ENCODE measurements around the gene PCDHA9.
"Not testable (repeated sequence)": the region's sequence is repeated elsewhere in the genome, so short reads cannot be mapped to it uniquely, and the experiment has no call there.

Gene PCDHA9, protein sequence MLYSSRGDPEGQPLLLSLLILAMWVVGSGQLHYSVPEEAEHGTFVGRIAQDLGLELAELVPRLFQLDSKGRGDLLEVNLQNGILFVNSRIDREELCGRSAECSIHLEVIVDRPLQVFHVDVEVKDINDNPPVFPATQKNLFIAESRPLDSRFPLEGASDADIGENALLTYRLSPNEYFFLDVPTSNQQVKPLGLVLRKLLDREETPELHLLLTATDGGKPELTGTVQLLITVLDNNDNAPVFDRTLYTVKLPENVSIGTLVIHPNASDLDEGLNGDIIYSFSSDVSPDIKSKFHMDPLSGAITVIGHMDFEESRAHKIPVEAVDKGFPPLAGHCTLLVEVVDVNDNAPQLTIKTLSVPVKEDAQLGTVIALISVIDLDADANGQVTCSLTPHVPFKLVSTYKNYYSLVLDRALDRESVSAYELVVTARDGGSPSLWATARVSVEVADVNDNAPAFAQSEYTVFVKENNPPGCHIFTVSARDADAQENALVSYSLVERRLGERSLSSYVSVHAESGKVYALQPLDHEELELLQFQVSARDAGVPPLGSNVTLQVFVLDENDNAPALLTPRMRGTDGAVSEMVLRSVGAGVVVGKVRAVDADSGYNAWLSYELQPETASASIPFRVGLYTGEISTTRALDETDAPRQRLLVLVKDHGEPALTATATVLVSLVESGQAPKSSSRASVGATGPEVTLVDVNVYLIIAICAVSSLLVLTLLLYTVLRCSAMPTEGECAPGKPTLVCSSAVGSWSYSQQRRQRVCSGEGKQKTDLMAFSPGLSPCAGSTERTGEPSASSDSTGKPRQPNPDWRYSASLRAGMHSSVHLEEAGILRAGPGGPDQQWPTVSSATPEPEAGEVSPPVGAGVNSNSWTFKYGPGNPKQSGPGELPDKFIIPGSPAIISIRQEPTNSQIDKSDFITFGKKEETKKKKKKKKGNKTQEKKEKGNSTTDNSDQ

DNA sequence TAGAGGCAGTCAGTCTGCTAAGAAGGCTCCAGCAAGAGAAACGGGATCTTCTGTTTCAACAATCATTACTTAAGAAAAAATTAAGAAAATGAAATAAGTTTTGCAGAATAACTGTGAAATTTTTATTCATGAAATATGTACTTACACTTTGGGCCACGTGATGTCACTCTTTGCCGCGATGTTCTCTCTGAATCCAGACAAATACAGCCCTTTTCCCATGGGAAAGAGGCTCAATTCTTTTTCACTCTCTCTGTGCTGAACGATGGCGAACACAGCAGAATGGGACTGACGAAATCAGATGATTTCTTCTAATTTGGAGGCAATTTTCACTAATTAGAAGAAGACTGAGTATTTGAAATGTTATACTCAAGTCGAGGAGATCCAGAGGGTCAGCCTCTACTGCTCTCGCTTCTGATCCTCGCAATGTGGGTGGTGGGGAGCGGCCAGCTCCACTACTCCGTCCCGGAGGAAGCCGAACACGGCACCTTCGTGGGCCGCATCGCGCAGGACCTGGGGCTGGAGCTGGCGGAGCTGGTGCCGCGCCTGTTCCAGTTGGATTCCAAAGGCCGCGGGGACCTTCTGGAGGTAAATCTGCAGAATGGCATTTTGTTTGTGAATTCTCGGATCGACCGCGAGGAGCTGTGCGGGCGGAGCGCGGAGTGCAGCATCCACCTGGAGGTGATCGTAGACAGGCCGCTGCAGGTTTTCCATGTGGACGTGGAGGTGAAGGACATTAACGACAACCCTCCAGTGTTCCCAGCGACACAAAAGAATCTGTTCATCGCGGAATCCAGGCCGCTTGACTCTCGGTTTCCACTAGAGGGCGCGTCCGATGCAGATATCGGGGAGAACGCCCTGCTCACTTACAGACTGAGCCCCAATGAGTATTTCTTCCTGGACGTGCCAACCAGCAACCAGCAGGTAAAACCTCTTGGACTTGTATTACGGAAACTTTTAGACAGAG, at the start of gene PCDHA9:
Gene PCDHA9, plus strand, starts transcription at position 244 of the 964 bp plus-strand sequence. Its CDS starts 114 bp downstream, at position 358.
- not testable (repeated sequence) for DNase-seq

DNA sequence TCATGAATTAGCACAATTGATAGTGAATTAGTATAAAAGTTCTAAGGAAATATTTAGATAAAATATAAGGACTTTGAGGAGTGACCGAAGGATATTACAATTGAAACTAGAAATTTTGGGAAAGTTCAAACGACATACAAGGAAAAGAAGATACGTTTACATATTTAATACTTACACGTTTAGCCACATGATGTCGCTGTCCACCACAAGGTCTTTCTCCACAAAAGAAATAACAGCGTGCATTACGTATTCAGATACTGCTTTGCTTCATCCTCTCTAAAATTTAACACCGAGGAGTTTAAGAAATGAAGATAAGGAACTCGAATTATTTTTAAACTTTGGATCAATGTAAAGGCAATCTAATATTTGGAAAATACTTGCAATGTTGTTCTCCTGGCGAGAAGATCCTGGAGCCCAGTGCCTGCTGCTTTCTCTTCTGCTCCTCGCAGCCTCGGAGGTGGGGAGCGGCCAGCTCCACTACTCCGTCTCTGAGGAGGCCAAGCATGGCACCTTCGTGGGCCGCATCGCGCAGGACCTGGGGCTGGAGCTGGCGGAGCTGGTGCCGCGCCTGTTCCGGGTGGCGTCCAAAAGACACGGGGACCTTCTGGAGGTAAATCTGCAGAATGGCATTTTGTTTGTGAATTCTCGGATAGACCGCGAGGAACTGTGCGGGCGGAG, 47.2 kb upstream of the PCDHA9 start, which contains the start of gene PCDHA3:
Gene PCDHA3, plus strand, starts transcription at position 242 of the 678 bp plus-strand sequence.
- DNase-seq = no peak

DNA sequence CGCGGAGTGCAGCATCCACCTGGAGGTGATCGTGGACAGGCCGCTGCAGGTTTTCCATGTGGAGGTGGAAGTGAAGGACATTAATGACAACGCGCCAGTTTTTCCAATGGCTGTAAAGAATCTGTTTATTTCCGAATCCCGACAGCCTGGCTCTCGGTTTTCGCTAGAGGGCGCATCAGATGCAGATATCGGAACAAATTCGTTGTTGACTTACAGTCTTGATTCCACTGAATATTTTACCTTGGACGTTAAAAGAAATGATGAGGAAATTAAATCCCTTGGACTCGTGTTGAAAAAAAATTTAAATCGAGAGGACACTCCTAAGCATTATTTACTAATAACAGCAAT, 46.7 kb upstream of the PCDHA9 start:
- DNase-seq = no peak

DNA sequence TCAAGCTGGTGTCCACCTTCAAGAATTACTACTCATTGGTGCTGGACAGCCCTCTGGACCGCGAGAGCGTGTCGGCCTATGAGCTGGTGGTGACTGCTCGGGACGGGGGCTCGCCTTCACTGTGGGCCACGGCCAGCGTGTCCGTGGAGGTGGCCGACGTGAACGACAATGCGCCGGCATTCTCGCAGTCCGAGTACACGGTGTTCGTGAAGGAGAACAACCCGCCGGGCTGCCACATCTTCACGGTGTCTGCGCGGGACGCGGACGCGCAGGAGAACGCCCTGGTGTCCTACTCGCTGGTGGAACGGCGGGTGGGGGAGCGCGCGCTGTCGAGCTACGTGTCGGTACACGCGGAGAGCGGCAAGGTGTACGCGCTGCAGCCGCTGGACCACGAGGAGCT, 45.8 kb upstream of the PCDHA9 start:
- DNase-seq = not testable (repeated sequence)

DNA sequence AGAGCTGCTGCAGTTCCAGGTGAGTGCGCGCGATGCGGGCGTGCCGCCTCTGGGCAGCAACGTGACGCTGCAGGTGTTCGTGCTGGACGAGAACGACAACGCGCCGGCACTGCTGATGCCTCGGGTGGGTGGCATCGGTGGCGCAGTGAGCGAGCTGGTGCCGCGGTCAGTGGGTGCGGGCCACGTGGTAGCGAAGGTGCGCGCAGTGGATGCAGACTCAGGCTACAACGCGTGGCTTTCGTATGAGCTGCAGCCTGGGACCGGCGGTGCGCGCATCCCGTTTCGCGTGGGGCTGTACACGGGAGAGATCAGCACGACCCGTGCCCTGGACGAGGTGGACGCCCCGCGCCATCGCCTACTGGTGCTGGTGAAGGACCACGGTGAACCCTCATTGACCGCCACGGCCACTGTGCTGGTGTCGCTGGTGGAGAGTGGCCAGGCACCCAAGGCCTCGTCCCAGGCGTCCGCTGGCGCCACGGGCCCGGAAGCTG, 45.4 kb upstream of the PCDHA9 start:
- DNase-seq = no peak

DNA sequence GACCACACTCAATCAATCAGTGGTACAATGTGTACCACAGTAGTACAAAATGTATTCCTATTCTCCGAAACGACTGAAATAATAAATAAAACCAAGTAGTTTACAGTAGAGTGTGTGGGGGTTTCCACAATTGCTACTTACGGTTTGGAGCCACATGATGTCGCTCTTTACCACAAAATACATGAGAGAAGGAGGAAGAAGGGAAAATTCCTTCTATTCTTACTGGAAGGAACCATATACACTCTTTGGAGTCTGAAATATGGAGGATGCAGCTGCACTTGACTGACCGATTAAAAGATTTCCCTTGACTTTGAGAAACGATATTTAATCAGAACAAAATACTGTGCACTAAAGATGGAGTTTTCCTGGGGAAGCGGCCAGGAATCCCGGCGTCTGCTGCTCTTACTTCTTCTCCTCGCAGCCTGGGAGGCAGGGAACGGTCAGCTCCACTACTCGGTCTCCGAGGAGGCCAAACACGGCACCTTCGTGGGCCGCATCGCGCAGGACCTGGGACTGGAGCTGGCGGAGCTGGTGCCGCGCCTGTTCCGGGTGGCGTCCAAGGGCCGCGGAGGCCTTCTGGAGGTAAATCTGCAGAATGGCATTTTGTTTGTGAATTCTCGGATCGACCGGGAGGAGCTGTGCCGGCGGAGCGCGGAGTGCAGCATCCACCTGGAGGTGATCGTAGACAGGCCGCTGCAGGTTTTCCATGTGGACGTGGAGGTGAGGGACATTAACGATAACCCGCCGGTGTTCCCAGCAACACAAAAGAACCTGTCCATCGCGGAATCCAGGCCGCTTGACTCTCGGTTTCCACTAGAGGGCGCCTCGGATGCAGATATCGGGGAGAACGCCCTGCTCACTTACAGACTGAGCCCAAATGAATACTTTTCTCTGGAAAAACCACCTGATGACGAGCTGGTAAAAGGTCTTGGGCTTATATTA, 41.1 kb upstream of the PCDHA9 start, which contains the start of gene PCDHA4:
Gene PCDHA4, plus strand, starts transcription at position 235 of the 942 bp plus-strand sequence.
- no peak for DNase-seq

DNA sequence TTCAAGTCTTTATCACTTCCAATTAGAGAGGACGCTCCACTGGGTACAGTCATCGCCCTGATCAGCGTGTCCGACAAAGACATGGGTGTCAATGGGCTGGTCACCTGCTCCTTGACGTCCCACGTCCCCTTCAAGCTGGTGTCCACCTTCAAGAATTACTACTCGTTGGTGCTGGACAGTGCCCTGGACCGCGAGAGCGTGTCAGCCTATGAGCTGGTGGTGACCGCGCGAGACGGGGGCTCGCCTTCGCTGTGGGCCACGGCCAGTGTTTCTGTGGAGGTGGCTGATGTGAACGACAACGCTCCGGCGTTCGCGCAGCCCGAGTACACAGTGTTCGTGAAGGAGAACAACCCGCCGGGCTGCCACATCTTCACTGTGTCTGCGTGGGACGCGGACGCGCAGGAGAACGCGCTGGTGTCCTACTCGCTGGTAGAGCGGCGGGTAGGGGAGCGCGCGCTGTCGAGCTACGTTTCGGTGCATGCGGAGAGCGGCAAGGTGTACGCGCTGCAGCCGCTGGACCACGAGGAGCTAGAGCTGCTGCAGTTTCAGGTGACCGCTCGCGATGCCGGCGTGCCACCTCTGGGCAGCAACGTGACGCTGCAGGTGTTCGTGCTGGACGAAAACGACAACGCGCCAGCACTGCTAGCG, 39.8 kb upstream of the PCDHA9 start:
- not testable (repeated sequence) for DNase-seq

DNA sequence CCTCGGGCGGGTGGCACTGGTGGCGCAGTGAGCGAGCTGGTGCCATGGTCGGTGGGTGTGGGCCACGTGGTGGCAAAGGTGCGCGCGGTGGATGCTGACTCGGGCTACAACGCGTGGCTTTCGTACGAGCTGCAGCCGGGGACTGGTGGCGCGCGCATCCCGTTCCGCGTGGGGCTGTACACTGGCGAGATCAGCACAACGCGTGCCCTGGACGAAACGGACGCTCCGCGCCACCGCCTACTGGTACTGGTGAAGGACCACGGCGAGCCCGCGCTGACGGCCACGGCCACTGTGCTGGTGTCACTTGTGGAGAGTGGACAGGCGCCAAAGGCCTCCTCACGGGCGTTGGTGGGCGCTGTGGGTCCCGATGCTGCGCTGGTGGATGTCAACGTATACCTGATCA, 39.3 kb upstream of the PCDHA9 start:
- DNase-seq = no peak

DNA sequence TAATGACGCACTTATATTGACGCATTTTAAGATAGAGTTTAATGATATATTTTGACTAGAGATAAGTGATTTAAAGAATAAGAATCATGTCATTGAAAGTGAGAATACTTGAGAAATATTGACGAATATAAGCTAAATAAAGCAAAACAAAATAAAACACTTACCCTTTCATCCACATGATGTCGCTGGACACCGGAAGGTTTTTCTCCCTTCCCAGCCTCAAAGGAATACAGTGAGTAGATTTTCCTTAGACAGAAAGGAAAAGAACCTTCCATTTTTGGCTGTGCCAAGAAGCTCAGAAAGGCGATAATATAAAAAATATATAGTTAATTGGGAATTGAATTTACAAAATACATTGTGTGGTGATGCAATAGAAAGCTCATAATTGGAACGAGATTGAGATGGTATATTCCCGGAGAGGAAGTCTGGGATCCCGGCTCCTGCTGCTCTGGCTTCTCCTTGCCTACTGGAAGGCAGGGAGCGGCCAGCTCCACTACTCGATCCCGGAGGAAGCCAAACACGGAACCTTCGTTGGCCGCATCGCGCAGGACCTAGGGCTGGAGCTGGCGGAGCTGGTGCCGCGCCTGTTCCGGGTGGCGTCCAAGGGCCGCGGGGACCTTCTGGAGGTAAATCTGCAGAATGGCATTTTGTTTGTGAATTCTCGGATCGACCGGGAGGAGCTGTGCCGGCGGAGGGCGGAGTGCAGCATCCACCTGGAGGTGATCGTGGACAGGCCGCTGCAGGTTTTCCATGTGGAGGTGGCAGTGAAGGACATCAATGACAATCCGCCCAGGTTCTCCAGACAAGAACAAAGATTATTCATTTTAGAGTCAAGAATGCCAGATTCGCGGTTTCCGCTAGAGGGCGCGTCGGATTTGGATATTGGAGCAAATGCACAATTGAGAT, 26.6 kb upstream of the PCDHA9 start, which contains the start of gene PCDHA5:
Gene PCDHA5, plus strand, starts transcription at position 239 of the 906 bp plus-strand sequence.
- no peak for DNase-seq

DNA sequence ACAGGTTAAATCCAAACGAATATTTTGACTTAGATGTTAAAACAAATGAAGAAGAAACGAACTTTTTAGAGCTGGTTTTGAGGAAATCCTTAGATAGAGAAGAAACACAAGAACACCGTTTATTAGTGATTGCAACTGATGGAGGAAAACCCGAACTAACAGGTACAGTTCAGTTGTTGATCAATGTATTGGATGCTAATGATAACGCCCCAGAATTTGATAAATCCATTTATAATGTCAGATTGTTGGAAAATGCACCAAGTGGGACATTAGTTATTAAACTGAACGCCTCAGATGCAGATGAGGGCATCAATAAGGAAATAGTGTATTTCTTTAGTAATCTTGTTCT, 25.9 kb upstream of the PCDHA9 start:
- DNase-seq = no peak

DNA sequence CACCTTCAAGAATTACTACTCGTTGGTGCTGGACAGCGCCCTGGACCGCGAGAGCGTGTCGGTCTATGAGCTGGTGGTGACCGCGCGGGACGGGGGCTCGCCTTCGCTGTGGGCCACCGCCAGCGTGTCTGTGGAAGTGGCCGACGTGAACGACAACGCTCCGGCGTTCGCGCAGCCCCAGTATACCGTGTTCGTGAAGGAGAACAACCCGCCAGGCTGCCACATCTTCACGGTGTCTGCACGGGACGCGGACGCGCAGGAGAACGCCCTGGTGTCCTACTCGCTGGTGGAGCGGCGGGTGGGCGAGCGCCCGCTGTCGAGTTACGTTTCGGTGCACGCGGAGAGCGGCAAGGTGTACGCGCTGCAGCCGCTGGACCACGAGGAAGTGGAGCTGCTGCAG, 25.2 kb upstream of the PCDHA9 start:
- not testable (repeated sequence) for DNase-seq

DNA sequence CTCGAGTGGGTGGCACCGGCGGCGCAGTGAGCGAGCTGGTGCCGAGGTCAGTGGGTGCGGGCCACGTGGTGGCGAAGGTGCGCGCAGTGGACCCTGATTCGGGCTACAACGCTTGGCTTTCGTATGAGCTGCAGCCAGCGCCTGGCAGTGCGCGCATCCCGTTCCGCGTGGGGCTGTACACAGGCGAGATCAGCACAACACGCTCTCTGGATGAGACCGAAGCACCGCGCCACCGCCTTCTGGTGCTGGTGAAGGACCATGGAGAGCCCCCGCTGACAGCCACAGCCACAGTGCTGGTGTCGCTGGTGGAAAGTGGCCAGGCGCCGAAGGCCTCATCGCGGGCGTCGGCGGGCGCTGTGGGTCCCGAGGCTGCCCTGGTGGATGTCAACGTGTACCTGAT, 24.7 kb upstream of the PCDHA9 start:
- no peak for DNase-seq

DNA sequence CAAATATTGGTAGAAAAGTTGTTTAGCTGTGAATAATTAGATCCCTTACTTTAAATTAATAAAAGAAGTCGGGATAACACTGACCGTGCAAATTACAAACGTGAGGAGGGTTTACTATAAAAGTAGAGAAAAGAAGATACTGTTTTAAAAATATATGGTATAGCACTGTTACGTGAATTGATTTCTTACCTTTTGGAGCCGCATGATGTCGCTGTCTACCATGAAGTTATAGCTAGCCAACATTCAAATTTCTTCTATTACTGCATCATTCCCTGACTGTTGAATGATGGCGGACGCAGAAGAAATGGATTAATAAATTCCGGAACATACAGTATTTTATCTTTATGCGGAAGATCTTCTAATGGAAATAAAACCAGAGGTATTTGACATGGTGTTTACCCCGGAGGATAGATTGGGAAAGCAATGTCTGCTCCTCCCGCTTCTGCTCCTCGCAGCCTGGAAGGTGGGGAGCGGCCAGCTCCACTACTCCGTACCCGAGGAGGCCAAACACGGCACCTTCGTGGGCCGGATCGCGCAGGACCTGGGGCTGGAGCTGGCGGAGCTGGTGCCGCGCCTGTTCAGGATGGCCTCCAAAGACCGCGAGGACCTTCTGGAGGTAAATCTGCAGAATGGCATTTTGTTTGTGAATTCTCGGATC, 20.3 kb upstream of the PCDHA9 start, which contains the start of gene PCDHA6:
Gene PCDHA6, plus strand, starts transcription at position 257 of the 658 bp plus-strand sequence. Its CDS starts 132 bp downstream, at position 389.
- DNase-seq = no peak

DNA sequence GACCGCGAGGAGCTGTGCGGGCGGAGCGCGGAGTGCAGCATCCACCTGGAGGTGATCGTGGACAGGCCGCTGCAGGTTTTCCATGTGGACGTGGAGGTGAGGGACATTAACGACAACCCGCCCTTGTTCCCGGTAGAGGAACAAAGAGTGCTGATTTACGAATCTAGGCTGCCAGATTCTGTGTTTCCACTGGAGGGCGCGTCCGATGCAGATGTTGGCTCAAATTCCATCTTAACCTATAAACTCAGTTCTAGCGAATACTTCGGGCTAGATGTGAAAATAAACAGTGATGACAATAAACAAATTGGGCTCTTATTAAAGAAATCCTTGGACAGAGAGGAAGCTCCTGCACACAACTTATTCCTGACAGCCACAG, 19.8 kb upstream of the PCDHA9 start:
- DNase-seq = no peak

DNA sequence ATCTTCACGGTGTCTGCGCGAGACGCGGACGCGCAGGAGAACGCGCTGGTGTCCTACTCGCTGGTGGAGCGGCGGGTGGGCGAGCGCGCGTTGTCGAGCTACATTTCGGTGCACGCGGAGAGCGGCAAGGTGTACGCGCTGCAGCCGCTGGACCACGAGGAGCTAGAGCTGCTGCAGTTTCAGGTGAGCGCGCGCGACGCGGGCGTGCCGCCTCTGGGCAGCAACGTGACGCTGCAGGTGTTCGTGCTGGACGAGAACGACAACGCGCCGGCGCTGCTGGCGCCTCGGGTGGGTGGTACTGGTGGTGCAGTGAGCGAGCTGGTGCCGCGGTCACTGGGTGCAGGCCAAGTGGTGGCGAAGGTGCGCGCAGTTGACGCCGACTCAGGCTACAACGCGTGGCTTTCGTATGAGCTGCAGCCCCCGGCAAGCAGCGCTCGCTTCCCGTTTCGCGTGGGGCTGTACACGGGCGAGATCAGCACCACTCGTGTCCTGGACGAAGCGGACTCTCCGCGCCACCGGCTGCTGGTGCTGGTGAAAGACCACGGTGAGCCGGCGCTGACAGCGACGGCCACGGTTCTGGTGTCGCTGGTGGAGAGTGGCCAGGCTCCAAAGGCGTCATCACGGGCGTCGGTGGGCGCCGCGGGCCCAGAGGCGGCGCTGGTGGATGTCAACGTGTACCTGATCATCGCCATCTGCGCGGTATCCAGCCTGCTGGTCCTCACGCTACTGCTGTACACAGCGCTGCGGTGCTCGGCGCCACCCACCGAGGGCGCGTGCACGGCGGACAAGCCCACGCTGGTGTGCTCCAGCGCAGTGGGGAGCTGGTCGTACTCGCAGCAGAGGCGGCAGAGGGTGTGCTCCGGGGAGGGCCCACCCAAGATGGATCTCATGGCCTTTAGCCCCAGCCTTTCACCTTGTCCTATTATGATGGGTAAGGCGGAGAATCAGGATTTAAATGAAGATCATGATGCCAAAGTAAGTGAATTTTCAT, 18.4 kb upstream of the PCDHA9 start:
- not testable (repeated sequence) for DNase-seq

DNA sequence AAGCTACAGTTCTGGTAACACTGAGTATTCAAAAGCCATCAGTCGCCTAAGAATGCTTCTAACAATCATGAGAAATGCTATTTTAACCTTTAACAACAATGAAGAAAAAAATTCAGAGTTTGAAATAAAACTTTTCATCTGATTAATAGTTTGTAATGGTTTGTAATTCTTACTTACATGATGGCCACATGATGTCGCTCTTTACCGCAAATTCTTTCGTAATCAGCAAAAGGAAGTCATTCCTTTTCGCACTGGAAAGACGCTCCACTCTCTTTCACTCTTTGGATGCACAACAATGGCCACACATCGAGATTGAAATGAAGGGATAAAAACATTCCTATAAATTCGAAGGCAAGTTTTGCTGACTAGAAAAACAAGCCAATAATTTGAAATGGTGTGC, 14.2 kb upstream of the PCDHA9 start, which contains the start of gene PCDHA7:
Gene PCDHA7, plus strand, starts transcription at position 277 of the 400 bp plus-strand sequence. Its CDS starts 115 bp downstream, at position 392.
- DNase-seq = no peak
